ENCODE results near the gene SSBP3.

The SSBP3 gene

GRCh38 chr1:54265659-54266058 is 140.5 kb downstream of the SSBP3 start:
- DNase-seq (ENCODE audit: low read depth): no peak

DNA sequence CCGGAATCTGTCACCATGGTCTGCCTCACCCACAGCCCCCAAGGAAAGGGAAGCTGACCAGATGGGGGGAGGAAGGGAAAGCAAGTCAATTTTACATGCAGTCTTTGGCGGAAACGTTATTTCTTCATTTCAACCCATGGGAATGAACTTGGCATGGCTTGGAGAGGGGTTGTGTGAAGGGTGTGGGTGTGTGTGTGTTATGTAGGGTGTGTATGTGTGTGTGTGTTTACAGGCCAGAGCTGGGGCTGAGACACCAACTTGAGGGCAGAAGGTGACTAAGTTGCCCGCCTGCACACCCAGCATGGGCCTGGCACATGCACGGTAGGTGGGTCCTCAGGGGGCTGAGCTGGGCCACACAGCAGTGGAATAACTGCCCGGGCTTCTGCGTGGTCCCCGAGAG is 141.1 kb downstream of the SSBP3 start:
- DNase-seq (ENCODE audit: low read depth): no peak

DNA sequence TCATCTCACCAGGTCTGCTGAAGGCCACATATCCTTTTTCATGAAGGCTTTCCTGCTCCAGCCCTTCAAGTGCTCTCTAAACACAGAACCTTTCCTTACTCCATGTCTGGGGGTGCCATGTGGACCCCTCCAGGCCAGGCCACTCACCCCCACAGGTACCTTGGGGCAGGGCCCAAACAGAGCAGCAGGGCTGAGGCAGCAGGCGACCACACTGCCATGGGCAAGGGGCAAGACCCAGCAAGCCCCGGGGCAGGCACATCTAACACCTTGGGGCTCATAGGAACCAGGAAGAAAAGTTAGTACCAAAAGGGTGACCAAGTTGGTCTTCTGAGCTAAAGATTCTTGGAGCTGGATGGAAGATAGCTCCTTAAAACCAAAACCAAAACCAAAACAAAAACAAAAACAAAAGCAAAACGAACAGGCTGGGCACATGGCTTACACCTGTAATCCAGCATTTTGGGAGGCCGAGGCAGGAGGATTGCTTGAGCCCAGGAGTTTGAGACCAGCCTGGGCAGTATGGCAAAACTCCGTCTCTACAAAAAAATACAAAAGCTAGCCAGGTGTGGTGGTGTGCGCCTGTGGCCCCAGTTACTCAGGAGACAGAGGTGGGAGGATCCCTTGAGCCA is 142.5 kb downstream of the SSBP3 start:
- DNase-seq (ENCODE audit: low read depth): no peak

GRCh38 chr1:54262244-54262643 is 143.9 kb downstream of the SSBP3 start:
- DNase-seq (ENCODE audit: low read depth): no peak

DNA sequence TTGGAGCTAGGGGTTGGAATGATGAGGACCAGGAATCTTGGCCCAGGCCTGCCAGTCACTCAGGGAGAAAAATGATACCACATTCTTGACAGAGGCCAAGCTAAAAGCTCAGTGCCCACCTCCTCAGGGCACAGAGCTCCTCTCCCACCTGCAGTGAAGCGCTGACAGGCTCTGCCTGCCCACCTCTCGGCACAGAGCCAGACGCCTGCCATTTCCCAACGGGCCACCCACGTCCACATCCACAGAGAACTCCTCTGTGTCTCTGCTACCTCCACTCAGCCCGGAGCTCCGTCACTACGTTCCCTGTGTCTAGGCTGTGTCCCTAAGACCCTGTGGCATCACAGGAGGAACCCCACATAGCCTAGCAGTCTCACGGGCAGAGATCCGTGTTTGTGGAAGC is 145.4 kb downstream of the SSBP3 start:
- DNase-seq (ENCODE audit: low read depth): no peak

GRCh38 chr1:54259546-54260140 is 146.6 kb downstream of the SSBP3 start:
- DNase-seq (ENCODE audit: low read depth): no peak

GRCh38 chr1:54257876-54258275 is 148.3 kb downstream of the SSBP3 start:
- DNase-seq (ENCODE audit: low read depth): no peak

- DNase-seq (ENCODE audit: low read depth): no peak
Observed at GRCh38 chr1:54257346-54257620, 148.9 kb downstream of the SSBP3 start.

GRCh38 chr1:54256522-54257345 is 149.5 kb downstream of the SSBP3 start:
- no peak for DNase-seq (ENCODE audit: low read depth)

DNA sequence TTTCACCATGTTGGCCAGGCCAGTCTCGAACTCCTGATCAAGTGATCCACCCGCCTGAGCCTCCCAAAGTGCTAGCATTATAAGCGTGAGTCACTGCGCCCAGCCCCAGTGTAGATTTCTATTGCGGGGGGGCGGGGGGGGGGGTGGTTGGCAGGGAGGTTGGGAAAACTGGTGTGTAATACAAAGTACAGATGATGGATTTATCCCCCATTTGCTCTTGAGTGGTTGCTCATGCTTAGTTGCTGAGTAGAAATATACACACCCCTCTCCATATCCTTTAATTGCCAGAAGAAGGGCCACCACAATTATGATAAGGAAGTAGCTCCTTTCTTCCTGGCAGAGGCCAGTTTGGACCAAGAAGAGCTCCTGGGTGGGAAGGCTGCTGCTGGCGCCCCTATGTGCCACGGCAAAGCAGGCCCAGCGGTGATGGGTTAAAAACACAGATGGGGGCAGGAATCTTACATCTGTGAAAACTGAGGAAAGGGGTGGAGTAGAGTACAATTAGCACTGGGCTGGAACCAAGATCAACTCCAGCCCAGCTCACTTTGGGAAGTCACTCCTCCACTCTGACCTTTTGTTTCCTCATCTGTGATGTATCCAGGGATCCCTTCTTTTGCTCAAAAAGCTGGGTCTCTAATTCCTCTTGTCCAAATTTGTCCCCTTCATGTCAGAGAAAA is 151.0 kb downstream of the SSBP3 start:
- no peak for DNase-seq (ENCODE audit: low read depth)

DNA sequence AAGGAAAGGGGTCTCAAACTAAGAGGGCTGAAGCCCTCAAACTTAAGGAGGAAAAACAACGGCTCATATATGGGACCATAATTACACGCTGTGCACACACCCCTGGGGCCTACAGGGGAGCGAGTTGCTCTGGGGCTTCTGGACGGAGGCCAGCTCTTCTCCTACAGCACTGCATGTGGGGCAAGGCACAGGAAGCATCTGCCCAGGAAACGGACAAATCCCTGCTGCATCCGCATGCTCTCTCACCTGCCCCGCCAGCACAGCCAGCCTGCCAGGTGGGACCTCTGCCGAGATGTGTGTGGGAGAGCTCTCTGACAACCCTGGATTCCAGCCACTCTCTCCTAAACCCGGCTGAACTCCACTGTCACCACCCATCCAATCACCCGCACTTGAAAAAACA is 152.1 kb downstream of the SSBP3 start:
- no peak for DNase-seq (ENCODE audit: low read depth)

- no peak for DNase-seq (ENCODE audit: low read depth)
Observed at GRCh38 chr1:54253480-54253879, 152.7 kb downstream of the SSBP3 start.

DNA sequence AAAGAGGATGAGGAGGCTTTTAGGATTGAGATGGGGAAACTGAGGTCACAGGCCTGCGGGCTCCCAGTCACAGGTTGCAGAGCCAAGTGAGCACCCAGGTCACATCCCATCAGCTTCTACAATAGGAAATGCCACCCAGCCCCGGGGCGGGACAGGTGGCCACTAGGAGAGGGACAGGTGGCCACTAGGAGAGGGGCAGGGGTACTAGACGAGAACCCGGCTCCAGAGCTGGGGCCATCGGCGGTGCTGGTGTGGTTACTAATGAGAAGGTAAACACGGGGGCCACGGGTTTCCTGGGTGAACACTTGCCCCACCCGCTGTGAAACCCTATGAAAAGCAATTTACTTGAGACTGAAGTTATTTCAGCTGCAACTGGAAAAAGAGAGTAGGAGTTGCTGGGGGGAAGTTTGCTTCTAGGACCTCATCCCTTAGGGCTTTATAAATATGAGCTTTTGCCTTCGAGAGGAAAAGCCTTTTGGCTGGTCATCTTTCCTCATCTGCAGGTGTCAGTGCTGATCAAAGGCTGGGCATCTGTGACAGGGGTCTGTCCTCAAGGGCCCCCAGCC is 153.7 kb downstream of the SSBP3 start:
- no peak for DNase-seq (ENCODE audit: low read depth)

- no peak for DNase-seq (ENCODE audit: low read depth)
Observed at GRCh38 chr1:54250670-54251069, 155.5 kb downstream of the SSBP3 start.

DNA sequence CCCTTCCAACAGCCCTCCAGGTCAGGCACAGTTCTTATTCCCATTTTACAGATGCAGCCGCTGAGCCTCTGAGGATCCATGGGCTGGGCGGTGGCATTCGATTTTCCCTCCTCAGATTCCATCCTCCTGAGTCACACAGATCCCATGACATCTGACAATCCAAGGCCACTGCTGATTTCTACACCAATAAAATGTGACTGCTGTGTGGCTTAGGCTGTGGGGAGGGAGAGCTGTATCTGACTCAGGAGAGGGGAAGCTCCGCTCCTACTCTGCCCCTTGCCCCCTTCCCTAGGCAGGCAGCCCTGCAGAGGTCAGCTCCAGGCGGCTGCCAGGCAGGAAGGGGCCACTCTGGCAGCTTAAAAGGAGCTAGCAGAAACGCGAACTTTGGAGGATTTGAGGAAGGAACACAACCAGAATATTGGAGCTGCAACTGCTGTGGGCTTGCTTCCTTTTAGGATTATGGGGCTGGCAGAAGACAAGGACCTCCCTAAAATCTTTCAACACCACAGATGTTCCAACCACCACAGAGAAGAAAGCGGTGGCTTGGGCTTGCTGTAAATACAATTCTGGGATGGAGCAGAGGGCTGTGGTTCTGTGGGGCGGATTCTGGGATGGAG is 156.3 kb downstream of the SSBP3 start:
- no peak for DNase-seq (ENCODE audit: low read depth)

DNA sequence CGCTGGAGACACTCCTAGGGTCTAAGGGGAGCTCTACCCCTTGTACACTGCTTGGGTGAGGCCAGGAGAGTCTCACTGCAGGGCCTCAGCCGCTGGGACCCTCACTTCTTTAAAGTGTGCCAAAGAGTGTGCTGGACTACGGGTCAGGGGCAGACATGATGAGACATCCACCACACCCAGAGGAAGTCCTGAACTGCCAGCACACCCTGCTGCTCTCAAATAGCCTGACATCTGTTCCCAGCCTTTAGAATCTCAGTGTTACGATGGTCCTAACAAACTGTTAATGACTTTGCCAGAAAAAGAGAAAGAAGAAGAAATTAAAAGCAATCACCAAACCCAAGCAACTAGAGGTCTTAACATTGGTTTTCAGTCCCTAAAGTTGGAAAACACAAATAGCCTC is 157.2 kb downstream of the SSBP3 start:
- DNase-seq (ENCODE audit: low read depth): no peak

- DNase-seq (ENCODE audit: low read depth): no peak
Observed at GRCh38 chr1:54247863-54248515, 158.2 kb downstream of the SSBP3 start.

DNA sequence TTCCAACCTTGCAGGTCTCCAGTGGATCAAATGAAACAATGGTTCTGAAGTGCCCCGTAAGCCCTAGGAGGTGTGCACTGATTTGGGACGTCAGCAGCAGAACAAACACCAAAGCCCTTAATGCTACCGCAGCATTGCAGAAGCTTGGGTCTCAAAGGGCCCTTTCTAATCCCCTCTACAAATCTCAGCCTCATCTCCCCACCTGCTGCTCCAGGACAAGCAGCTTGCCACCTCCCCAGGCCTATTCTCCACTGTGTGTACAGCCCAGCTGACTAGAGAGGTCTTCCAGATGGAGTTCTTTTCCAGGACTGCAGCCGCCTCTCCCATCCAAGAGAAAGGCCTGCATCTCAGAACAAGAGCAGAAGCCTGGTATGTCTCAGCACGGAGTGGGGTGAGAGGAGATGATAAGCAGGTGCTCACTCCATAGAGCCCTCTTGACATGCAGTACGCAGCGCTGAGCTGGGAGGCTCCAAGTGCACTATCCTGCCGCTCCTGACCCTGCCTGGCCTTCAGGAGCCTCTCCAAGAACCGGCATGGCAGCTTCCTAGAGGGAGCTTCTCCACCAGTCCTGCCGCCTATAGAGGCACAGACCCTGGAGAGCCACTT is 160.0 kb downstream of the SSBP3 start:
- DNase-seq (ENCODE audit: low read depth): no peak

DNA sequence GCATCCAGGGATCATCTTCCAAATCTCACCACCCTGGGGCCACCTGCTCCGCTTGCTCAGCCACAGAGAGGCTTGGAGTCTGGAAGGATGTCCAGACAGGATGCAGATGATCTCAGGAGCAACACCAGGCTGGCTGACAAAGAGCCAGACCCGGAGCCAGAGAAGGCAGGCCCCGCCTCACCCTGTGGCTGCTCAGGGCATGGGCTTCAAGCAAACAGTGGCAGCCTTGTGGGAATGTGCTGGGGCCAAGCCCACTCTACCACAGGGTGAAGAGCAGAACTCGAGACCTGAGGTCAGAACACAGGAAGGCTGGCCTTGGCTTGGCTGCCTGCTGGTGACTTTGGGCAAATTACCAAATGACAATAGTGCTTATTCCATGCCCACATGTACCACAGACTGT is 160.7 kb downstream of the SSBP3 start:
- no peak for DNase-seq (ENCODE audit: low read depth)

DNA sequence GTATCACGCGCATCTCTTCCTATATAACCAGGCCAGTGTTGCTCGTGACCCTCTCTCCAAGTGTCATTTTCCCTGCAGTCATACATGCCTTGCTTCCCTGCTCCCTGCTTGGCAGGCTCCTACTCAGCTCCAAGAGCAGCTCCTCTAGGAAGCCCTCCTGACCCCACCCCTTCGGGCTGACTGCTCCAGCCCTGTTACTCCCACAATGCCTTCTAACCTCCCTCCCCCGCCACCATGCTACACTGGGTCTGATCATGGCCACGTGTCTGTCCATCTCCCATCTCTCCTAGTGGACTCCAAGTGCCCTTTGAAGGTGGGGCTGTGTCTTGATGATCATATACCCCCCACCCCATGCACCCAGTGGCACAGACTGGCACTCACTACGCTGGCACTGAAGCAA is 161.5 kb downstream of the SSBP3 start:
- no peak for DNase-seq (ENCODE audit: low read depth)

GRCh38 chr1:54243022-54243421 is 163.2 kb downstream of the SSBP3 start:
- no peak for DNase-seq (ENCODE audit: low read depth)
